K562 (cell line): ENCODE measurements around the gene ZNF559. TPM values are rescaled to one million over a fixed set of nuclear protein-coding genes. Genes with fewer than 3 reads are reported as not detected.

Source experiments
- ADNP ChIP-seq: fragments of 200-800 bp; sonication (Bioruptor generic); IDR thresholded peaks from 2 replicates; pipeline ENCODE4 v1.6.1; 2016; ENCODE audit warnings: missing genetic modification characterization, missing compliant biosample characterization
- C11orf30 ChIP-seq: fragments of 450-650 bp; IDR thresholded peaks from 2 replicates; pipeline ENCODE4 v1.6.1; 2016; ENCODE audit warnings: low read depth, mild to moderate bottlenecking
- CHD1 ChIP-seq: fragments of 200-600 bp; sonication (generic); IDR thresholded peaks from one replicate; pipeline ENCODE4 v1.6.1; 2012; ENCODE audit warnings: mild to moderate bottlenecking, moderate library complexity, low read length, inconsistent platforms
- CREB5 ChIP-seq: fragments of 250-450 bp; sonication (Bioruptor Pico); IDR thresholded peaks from 2 replicates; pipeline ENCODE4 v1.5.0; 2020; ENCODE audit warnings: mild to moderate bottlenecking
- ELF1 ChIP-seq: fragments of 200-800 bp; sonication (Bioruptor generic); IDR thresholded peaks from 2 replicates; pipeline ENCODE4 v1.6.1; 2016; ENCODE audit warnings: missing genetic modification characterization, missing compliant biosample characterization
- FOXK2 ChIP-seq, 2 experiments: fragments of 450-650 bp; IDR thresholded peaks in 1 of 2; conservative IDR thresholded peaks in 1 of 2; 2 replicates each; pipeline ENCODE4 v1.6.1; 2016; ENCODE audit warnings: low read depth in 2 of 2, mild to moderate bottlenecking in 1 of 2
- HEY1 ChIP-seq: fragments of 250-450 bp; sonication (Bioruptor Pico); IDR thresholded peaks from 2 replicates; pipeline ENCODE4 v1.5.0; 2020; ENCODE audit warnings: mild to moderate bottlenecking, moderate library complexity, borderline replicate concordance
- HSF4 ChIP-seq: fragments of 250-450 bp; sonication (Bioruptor Pico); IDR thresholded peaks from 2 replicates; pipeline ENCODE4 v2.1.2; 2022; ENCODE audit warnings: mild to moderate bottlenecking, moderate library complexity, borderline replicate concordance
- KDM1A ChIP-seq, 2 experiments: fragments of 450-650 bp; IDR thresholded peaks; 2 replicates each; pipeline ENCODE4 v1.6.1; 2016; ENCODE audit warnings: mild to moderate bottlenecking in 2 of 2
- PPARD ChIP-seq: fragments of 250-450 bp; sonication (Bioruptor Pico); IDR thresholded peaks from 2 replicates; pipeline ENCODE4 v1.8.0; 2022; ENCODE audit warnings: inconsistent platforms, mild to moderate bottlenecking, moderate library complexity
- PRDM10 ChIP-seq: fragments of 450-650 bp; IDR thresholded peaks from 2 replicates; pipeline ENCODE4 v1.6.1; 2018; ENCODE audit not compliant: partially characterized antibody
- RBM14 ChIP-seq: fragments of 200-400 bp; formaldehyde crosslinking; IDR thresholded peaks from 2 replicates; pipeline ENCODE4 v1.6.1; 2018; ENCODE audit warnings: low read depth, mild to moderate bottlenecking, low read length, moderate library complexity, borderline replicate concordance; ENCODE audit not compliant: insufficient read depth
- RBM34 ChIP-seq: fragments of 200-400 bp; formaldehyde crosslinking; IDR thresholded peaks from 2 replicates; pipeline ENCODE4 v1.6.1; 2018; ENCODE audit warnings: low read length, borderline replicate concordance; ENCODE audit not compliant: insufficient read depth
- SFPQ ChIP-seq: fragments of 200-400 bp; formaldehyde crosslinking; IDR thresholded peaks from 2 replicates; pipeline ENCODE4 v1.6.1; 2017; ENCODE audit warnings: mild to moderate bottlenecking, low read depth, low read length, moderate library complexity
- SIN3B ChIP-seq: fragments of 450-650 bp; IDR thresholded peaks from 2 replicates; pipeline ENCODE4 v1.6.1; 2017; ENCODE audit warnings: low read depth, mild to moderate bottlenecking, moderate library complexity
- TARDBP ChIP-seq: fragments of 450-650 bp; IDR thresholded peaks from 2 replicates; pipeline ENCODE4 v1.6.1; 2016
- U2AF1 ChIP-seq: fragments of 200-400 bp; formaldehyde crosslinking; optimal IDR thresholded peaks from 2 replicates; pipeline ENCODE3; 2017; ENCODE audit warnings: mild to moderate bottlenecking, low read depth, low read length, moderate library complexity
- ZBTB34 ChIP-seq: fragments of 250-450 bp; sonication (Bioruptor Pico); IDR thresholded peaks from 2 replicates; pipeline ENCODE4 v1.8.0; 2021; ENCODE audit warnings: mild to moderate bottlenecking, moderate library complexity
- ZNF316 ChIP-seq: fragments of 450-650 bp; IDR thresholded peaks from 2 replicates; pipeline ENCODE4 v1.6.1; 2016
- polyA plus RNA-seq, 8 experiments: library from polyadenylated mRNA; depleted of rRNA in 4 of 8; stranded (reverse) in 5 of 8; unstranded in 3 of 8; fragments of >200 nt; fragmentation: Nextera tagmentation in 2 of 8; fragmentation: Illumina TruSeq in 1 of 8; extraction: Ambion mirVana in 2 of 8; extraction: Trizol in 1 of 8; gene quantifications; 2 replicates each; pipeline versions ENCODE4 v1.2.1 to v1.2.3, GENCODE V29; 2011 to 2014; ENCODE audit warnings: inconsistent platforms in 1 of 8, missing spikeins in 1 of 8
- total RNA-seq, 7 experiments: library from RNA; depleted of rRNA in 6 of 7; stranded (reverse); fragments of >200 nt in 6 of 7; fragmentation: Illumina TruSeq in 2 of 7; extraction: Trizol in 2 of 7; gene quantifications; 2 replicates each; pipeline versions ENCODE4 v1.2.1 to v1.2.3, GENCODE V29; 2011 to 2021; ENCODE audit warnings: low replicate concordance in 1 of 7

ZNF559 gene
- total and polyA plus RNA-seq, 9 of the 15 experiments (the other 6 are each of a cell fraction or from before 2014, with no cell fraction given), result 4.0 to 21.5 (median 11.5) TPM

- TF ChIP-seq RBM14 (no peak), ZNF316 (peak; percentile 79), CREB5 (CRISPR knock-in tag) (no peak), SIN3B (no peak), HSF4 (CRISPR knock-in tag) (no peak), CHD1 (no peak), U2AF1 (no peak), PRDM10 (no peak), TARDBP (no peak), PPARD (CRISPR knock-in tag) (no peak), ELF1 (tag) (no peak), HEY1 (no peak), KDM1A (IDR thresholded peaks at IDR 0.05) (no peak), ADNP (tag) (0 out of 2 replicates have a peak, but pooled peaks have one; percentile 12), ZBTB34 (CRISPR knock-in tag) (no peak), C11orf30 (peak; percentile 58), RBM34 (no peak), SFPQ (no peak), FOXK2 (conservative IDR thresholded peaks at IDR 0.05 in 1 of 2, IDR thresholded peaks at IDR 0.05 in 1 of 2; ENCODE audit: low read depth in 2 of 2) (0 out of 4 replicates have a peak, but pooled peaks have one; percentile 30 to 43)
Observed at GRCh38 chr19:9308091-9308770, 15.7 kb upstream of the ZNF559 start (continued).
